NCI-H446 treated with DMSO at 0.1 percent for 48 hours (cell line): ENCODE data around the gene RPLP2.

Source experiments
- DNase-seq: peaks from one replicate; lab custom pipeline; 2025; lab: John Stamatoyannopoulos, UW

RPLP2 gene

GRCh38 chr11:836700-837099, 26.9 kb downstream of the RPLP2 start:
- no peak for DNase-seq

GRCh38 chr11:837189-837989, 27.6 kb downstream of the RPLP2 start:
- no peak for DNase-seq

- DNase-seq: no peak
These were observed 28.2 kb downstream of the RPLP2 start for GRCh38 chr11:837990-838307.

GRCh38 chr11:838441-839279, 28.9 kb downstream of the RPLP2 start:
- no peak for DNase-seq

- no peak for DNase-seq
These were observed 29.5 kb downstream of the RPLP2 start for GRCh38 chr11:839280-839623.

GRCh38 chr11:839875-840617, 30.3 kb downstream of the RPLP2 start:
- DNase-seq: no peak

GRCh38 chr11:841981-842369, 32.2 kb downstream of the RPLP2 start:
- DNase-seq: no peak

GRCh38 chr11:842370-843002, 32.7 kb downstream of the RPLP2 start, which contains the start of the genes POLR2L and TSPAN4:
Gene POLR2L, minus strand, starts transcription at chr11:842529. Its CDS starts 21 bp downstream, at chr11:842508.
Gene TSPAN4, plus strand, starts transcription at chr11:842852. Its CDS starts 7,453 bp downstream, at chr11:850305.
- peak; percentile 69 for DNase-seq

- no peak for DNase-seq
These were observed 33.4 kb downstream of the RPLP2 start for GRCh38 chr11:843086-843734.

GRCh38 chr11:843818-844692, 34.3 kb downstream of the RPLP2 start:
- peak; percentile 52 for DNase-seq

GRCh38 chr11:844693-845644, 35.2 kb downstream of the RPLP2 start:
- DNase-seq: peak; percentile 58

- no peak for DNase-seq
These were observed 36.2 kb downstream of the RPLP2 start for GRCh38 chr11:845872-846495.

- no peak for DNase-seq
These were observed 36.8 kb downstream of the RPLP2 start for GRCh38 chr11:846496-847098.

- no peak for DNase-seq
These were observed 38.1 kb downstream of the RPLP2 start for GRCh38 chr11:847876-848275.

- DNase-seq: no peak
These were observed 38.7 kb downstream of the RPLP2 start for GRCh38 chr11:848380-848931.

- no peak for DNase-seq
These were observed 39.5 kb downstream of the RPLP2 start for GRCh38 chr11:849104-849824.

- DNase-seq: no peak
These were observed 40.4 kb downstream of the RPLP2 start for GRCh38 chr11:849951-850774.
